Activated T-helper 17 cell treated with anti-CD3 and anti-CD28 coated beads, Interleukin-2, amount 50 U/mL, for 72 hours (primary cell): ENCODE results near the gene PMS1. TPM values are rescaled to one million over a fixed set of nuclear protein-coding genes. Genes with fewer than 3 reads are reported as not detected.
A peak's percentile ranks its signal among the peaks of the same experiment; 100 is the strongest.

ENCODE experiments used
- ATAC-seq: fragments of 150-1000 bp; cut with Tn5 transposase; replicated peaks from 2 replicates; pipeline ENCODE4 v1.10.0; 2021; ENCODE audit warnings: mild to moderate bottlenecking, moderate library complexity
- H3K27ac Mint-ChIP-seq: one replicate; pipeline ENCODE4 v1.8.0; 2022; ENCODE audit warnings: mixed read lengths
- H3K27me3 Mint-ChIP-seq: one replicate; pipeline ENCODE4 v1.8.0; 2022; ENCODE audit warnings: mixed read lengths
- H3K36me3 Mint-ChIP-seq: one replicate; pipeline ENCODE4 v1.8.0; 2022; ENCODE audit warnings: low read depth, mild to moderate bottlenecking, mixed read lengths
- H3K4me1 Mint-ChIP-seq: one replicate; pipeline ENCODE4 v1.8.0; 2022; ENCODE audit warnings: mixed read lengths
- H3K4me3 Mint-ChIP-seq: one replicate; pipeline ENCODE4 v1.8.0; 2022; ENCODE audit warnings: mild to moderate bottlenecking, mixed read lengths
- H3K9me3 Mint-ChIP-seq: one replicate; pipeline ENCODE4 v1.8.0; 2022; ENCODE audit warnings: mixed read lengths
- total RNA-seq, 2 donors: library from RNA; stranded (reverse); gene quantifications; one replicate each; pipeline ENCODE4 v1.2.3, GENCODE V29; 2022

Gene PMS1
- total RNA-seq, 2 donors from 2014 or later, result 43.7 to 47.2 TPM

DNA sequence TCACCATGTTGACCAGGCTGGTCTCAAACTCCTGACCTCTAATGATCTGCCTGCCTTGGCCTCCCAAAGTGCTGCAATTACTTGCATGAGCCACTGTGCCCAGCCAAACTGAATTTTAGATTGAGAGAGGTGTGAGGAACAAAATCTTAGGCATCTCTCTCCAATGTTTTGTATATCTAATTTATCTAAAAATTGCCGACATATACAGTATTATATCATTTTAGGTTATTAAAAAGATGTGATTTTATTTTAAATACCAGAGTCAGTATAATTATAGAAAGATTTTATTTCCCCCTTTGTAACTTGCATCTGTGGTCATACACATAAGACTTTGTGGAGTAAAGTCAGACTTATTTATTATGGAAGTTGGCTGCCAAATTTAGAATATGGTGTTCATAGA, 10.1 kb downstream of the PMS1 start:
- no peaks in the 10 kb centered on the region for H3K9me3 Mint-ChIP-seq
- H3K27ac Mint-ChIP-seq, result no peak overlapping the region
- H3K36me3 Mint-ChIP-seq, result peaks cover 97% of the 10 kb centered on the region
- H3K4me1 Mint-ChIP-seq, result no peaks in the 10 kb centered on the region
- no peak overlapping the region for H3K4me3 Mint-ChIP-seq
- H3K27me3 Mint-ChIP-seq, result no peaks in the 10 kb centered on the region
- no peak for ATAC-seq

DNA sequence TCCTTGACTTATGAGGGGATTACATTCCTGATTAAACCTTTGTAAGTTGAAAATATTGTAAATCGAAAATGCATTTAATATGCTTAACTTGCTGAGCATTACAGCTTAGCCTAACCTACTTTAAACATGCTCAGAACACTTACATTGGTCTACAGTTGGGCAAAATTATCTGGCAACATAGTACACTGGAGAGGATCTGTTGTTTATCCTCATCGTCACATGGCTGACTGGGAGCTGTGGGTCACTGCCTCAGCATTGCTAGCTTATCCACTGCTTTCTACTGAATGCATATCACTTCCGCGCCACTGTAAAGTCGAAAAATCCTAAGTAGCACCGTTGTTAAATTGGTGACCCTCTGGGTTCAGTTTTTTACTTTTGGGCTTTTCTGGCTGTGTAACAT, 13.7 kb downstream of the PMS1 start:
- Mint-ChIP-seq H3K4me3 (no peak overlapping the region), H3K9me3 (no peaks in the 10 kb centered on the region), H3K36me3 (peaks cover 85% of the 10 kb centered on the region), H3K4me1 (peaks cover 4% of the 10 kb centered on the region), H3K27me3 (no peaks in the 10 kb centered on the region), H3K27ac (no peak overlapping the region)
- ATAC-seq, result no peak

DNA sequence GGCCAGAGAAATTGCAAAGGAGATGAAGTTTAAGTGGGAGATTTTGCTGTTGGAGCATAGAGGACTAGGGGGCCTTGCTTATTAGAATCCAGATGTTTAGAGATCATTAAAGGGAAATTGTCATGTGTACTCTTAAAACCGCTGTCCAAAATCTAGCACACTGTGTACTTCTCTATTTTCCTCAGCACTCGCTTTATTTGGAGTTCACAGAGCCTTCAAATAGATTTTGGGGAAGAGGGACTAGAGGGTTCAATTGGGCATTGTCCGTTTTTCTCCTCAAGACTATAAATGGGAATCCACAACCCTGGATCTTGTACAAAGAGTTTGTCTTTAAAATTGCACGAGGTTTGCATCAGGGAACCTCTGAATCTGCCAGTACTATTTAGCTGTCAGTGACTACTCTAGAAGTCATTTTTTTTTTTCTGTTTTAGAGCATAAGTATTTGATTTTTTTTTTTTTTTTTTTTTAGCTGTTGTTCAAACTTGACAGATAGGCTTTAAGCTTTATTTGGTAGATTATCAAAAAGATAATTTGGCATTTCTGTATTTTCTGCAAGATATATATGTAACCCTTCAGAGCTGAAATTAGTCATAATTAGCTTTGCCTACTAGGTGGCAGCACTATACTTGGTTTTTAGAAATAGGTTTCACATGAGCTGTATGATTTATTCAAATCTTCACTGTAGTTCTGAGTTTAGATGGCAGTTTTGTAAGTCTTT, 14.2 kb downstream of the PMS1 start:
- H3K27me3 Mint-ChIP-seq, result no peaks in the 10 kb centered on the region
- ATAC-seq, result peak; percentile 46
- no peak overlapping the region for H3K27ac Mint-ChIP-seq

DNA sequence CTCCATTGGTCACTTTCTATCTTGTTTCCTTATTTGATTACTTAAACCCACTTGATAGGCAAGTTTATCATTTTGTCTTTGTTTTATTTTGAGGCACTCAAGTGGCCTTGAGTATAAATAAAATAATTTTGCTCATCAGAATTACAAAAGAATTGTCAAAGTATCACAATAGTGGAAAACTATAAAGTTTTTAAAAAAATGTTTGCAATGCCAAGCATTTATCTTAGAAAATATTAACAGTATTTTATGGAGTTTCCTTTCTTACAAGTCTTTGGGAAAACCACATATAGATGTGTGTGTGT, 14.7 kb downstream of the PMS1 start:
- H3K27ac Mint-ChIP-seq, result no peak overlapping the region
- no peaks in the 10 kb centered on the region for H3K27me3 Mint-ChIP-seq
- H3K4me3 Mint-ChIP-seq, result no peak overlapping the region
- peaks cover 4% of the 10 kb centered on the region for H3K4me1 Mint-ChIP-seq
- no peaks in the 10 kb centered on the region for H3K9me3 Mint-ChIP-seq
- no peak for ATAC-seq
- peaks cover 81% of the 10 kb centered on the region for H3K36me3 Mint-ChIP-seq

More for the DNA sequence above, 14.2 kb downstream of the PMS1 start:
- Mint-ChIP-seq H3K9me3 (no peaks in the 10 kb centered on the region), H3K36me3 (peaks cover 81% of the 10 kb centered on the region), H3K4me3 (no peak overlapping the region), H3K4me1 (peaks cover 4% of the 10 kb centered on the region)

DNA sequence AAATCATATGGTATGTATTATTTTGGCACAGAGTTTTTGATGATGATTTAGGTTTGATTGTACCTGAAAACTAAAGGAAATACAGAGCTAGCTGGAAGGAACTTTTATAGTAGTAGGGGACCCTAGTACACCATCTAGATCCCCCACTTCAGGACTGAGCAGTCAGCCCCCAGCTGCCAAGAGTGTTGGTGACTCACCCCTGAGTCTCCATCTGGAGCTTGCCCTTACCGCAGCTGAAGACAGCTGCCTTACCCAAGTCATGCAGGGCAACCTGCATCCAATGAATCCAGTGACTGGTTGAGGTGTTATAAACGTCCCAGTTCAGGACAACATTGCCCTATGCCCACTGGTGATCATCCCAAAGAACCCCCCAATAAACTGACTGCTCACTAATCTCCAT, 15.3 kb downstream of the PMS1 start:
- no peak overlapping the region for H3K4me3 Mint-ChIP-seq
- ATAC-seq, result no peak
- peaks cover 4% of the 10 kb centered on the region for H3K4me1 Mint-ChIP-seq
- H3K27ac Mint-ChIP-seq, result no peak overlapping the region
- H3K9me3 Mint-ChIP-seq, result no peaks in the 10 kb centered on the region
- H3K27me3 Mint-ChIP-seq, result no peaks in the 10 kb centered on the region
- H3K36me3 Mint-ChIP-seq, result peaks cover 81% of the 10 kb centered on the region

DNA sequence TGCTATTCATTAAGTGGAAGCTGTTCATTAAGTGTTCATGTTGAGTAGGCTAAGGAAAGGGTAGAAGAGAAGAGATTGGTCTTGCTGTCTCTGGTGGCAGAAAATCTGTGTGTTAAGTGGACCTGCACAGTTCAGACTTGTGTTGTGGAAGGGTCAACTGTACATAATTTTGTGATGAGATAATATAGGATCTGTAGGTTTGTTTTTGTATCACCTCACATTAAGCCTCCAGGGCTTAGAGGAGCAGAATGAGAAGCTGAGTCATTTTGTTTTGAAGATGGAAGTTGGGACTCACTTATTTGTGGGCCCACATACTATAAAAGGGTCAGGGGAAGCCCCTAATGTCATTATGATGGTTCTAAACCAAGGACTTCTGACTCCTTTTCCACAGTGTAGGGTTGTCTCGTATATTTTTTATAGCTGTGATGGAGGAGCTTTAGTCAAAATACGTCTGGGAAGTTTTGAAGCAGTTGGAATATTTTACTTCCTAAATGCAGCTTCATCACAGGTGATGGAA, 18.2 kb downstream of the PMS1 start:
- H3K4me1 Mint-ChIP-seq, result peaks cover 4% of the 10 kb centered on the region
- H3K9me3 Mint-ChIP-seq, result no peaks in the 10 kb centered on the region
- H3K27me3 Mint-ChIP-seq, result no peaks in the 10 kb centered on the region
- no peak overlapping the region for H3K27ac Mint-ChIP-seq
- peak; percentile 46 for ATAC-seq
- no peak overlapping the region for H3K4me3 Mint-ChIP-seq
- H3K36me3 Mint-ChIP-seq, result peaks cover 73% of the 10 kb centered on the region

DNA sequence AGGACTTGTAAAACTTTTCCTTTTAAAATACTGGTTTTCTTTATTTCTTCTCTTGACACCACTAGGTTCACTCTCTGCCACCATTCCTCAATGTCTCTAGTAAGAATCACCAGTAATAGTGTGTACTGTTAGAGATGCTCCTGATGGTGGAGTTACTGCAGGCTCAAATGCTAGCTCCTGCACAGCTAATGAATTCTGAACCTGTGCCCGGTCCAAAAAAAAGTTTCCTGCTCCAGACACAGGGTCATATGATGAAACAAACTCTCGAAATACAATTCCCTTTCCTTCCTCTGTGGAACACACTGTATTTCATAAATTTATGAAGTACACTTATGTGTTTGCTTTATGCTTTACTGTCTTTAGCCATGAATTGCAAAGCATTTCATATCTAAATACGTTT, 19.2 kb downstream of the PMS1 start:
- H3K4me1 Mint-ChIP-seq, result peaks cover 4% of the 10 kb centered on the region
- H3K36me3 Mint-ChIP-seq, result peaks cover 67% of the 10 kb centered on the region
- H3K9me3 Mint-ChIP-seq, result no peaks in the 10 kb centered on the region
- H3K4me3 Mint-ChIP-seq, result no peak overlapping the region
- no peaks in the 10 kb centered on the region for H3K27me3 Mint-ChIP-seq
- no peak overlapping the region for H3K27ac Mint-ChIP-seq
- ATAC-seq, result no peak

DNA sequence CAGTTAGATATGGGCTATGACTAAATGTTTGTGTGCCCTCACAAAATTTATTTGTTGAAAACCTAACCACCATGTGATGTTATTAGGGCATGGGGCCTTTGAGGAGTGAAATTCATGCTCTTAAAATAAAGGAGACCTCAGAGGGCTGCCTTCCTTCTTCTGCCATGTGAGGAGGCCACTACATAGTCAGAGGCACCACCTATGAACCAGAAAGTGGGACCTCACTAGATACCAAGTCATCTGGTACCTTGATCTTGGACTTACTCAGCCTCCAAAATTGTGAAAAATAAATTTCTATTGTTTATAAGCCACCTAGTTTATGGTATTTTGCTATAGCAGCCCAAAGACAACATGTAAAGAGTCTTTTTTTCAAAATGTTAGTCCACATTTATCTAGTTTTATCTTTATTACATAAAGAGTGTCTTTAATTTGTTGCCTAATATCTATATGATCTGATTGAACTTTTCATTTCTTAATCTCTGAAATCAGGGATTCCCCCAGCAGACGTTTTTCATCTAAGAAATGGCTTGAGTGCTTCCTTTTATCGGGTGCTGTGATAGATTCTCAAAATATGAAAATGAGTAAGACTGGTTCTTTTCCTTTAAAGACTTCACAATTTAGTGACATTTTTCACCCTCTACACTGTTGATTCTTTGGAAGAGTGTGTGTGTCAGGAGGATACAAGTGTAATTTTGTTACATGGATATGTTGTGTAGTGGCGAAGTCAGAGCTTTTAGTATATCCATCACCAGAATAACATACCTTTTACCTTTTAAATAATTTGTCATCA, 34.2 kb downstream of the PMS1 start:
- Mint-ChIP-seq H3K27me3 (no peaks in the 10 kb centered on the region), H3K36me3 (peaks cover 52% of the 10 kb centered on the region), H3K9me3 (no peaks in the 10 kb centered on the region), H3K4me1 (peaks cover 12% of the 10 kb centered on the region), H3K27ac (peak overlapping the region; percentile 96), H3K4me3 (peak overlapping the region; percentile 57)
- ATAC-seq, result peak; percentile 69

DNA sequence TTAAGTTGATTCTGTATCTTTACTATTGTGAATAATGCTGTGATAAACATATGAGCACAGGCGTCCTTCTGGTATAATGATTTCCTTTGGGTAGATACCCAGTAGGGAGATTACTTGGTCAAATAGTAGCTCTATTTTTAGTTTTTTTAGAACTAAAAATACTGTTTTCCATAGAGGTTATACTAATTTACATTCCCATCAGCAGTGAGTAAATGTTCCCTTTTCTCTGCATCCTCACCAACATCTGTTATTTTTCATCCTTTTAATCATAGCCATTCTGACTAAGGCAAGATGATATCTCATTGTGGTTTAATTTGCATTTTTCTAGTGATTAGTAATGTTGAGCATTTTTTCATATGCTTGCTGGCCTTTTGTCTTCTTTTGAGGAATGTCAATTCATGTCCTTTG, 35.1 kb downstream of the PMS1 start:
- Mint-ChIP-seq H3K27me3 (no peaks in the 10 kb centered on the region), H3K4me1 (peaks cover 12% of the 10 kb centered on the region), H3K27ac (peak overlapping the region; percentile 96), H3K36me3 (peaks cover 44% of the 10 kb centered on the region), H3K4me3 (peak overlapping the region; percentile 57), H3K9me3 (no peaks in the 10 kb centered on the region)
- peak; percentile 81 for ATAC-seq

DNA sequence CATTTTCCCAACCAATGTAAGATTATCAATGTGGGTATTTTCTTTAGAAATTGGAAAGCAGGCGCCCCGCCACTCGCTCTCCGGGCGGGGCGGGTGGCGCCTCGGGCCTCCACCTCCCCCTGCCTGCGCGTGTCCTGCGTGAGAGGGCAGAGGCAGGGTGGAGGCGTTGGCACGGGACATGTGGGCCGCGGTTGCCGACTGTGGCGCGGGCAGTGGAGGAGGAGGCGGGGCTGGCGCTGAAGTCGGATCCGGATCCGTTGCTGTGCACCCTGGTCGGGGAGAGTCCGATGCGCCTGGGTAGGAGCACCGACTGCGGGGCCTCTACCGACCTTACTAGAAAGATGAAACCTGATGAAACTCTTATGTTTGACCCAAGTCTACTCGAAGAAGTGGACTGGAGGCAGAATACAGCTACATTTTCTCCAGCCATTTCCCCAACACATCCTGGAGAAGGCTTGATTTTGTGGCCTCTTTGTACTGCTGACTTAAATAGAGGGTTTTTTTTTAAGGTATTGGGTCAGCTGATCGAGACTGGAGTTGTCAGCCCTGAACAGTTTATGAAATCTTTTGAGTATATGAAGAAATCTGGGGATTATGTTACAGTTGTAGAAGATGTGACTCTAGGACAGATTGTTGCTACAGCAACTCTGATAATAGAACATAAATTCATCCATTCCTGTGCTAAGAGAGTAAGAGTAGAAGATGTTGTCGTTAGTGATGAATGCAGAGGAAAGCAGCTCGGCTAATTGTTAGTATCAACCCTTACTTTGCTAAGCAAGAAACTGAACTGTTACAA, 37.9 kb downstream of the PMS1 start:
- H3K27ac Mint-ChIP-seq, result no peak overlapping the region
- no peak overlapping the region for H3K4me3 Mint-ChIP-seq
- ATAC-seq, result no peak
- H3K36me3 Mint-ChIP-seq, result peaks cover 51% of the 10 kb centered on the region
- H3K9me3 Mint-ChIP-seq, result no peaks in the 10 kb centered on the region
- no peaks in the 10 kb centered on the region for H3K27me3 Mint-ChIP-seq
- peaks cover 16% of the 10 kb centered on the region for H3K4me1 Mint-ChIP-seq

DNA sequence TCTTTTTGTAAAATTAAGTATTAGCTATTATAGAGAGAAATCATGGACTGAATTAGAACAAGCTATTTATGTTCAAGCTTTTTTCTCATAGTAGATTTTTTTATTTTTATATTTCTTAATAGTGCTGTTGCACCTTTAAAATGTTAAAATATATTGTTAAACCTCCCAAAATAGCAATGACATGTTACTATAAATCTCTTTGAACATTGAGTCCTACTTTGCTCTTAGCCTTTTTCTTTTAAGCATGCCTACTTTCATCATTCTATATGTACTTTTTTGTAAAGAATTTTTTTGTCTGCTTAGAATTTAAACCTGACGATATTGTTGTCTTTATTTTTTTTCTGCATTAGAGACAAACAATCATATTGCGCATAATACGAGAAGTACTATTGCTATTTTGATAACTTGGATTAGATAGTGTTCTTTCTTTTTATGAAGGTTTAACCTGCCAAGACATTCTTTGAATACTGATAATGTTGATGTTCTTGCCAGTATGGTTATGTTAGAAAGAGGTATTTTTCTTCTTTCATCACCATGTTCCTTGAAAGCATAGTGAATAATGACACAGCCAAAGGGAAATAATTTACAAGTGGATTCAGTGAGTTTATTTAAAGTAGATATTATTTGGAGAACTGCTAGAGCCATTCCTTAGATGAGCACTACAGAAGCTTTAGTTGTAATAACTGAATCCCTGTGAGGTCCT, 40.6 kb downstream of the PMS1 start:
- Mint-ChIP-seq H3K9me3 (no peaks in the 10 kb centered on the region), H3K4me3 (no peak overlapping the region), H3K27me3 (no peaks in the 10 kb centered on the region), H3K4me1 (peaks cover 18% of the 10 kb centered on the region), H3K36me3 (peaks cover 55% of the 10 kb centered on the region), H3K27ac (no peak overlapping the region)
- ATAC-seq, result no peak

DNA sequence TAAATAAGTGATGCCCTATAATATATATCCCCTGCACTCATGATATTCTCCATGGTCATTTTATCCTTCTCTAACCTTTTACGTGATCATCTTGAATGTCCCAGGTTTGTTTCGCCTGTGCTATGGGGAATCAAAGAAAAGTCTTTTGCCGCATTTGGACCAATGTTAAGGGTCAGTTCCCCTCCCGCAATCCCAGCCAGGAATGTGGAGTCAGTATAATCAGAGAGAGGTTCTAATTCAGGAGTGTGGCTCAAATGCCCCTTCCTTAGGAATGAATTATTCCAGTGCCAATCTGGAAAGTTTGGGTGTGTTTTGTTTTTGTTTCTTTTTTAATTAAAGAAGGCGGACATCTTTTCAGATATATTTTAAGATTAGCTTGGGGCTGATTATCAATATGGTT, 41.8 kb downstream of the PMS1 start:
- no peaks in the 10 kb centered on the region for H3K9me3 Mint-ChIP-seq
- H3K4me1 Mint-ChIP-seq, result peaks cover 22% of the 10 kb centered on the region
- no peak overlapping the region for H3K27ac Mint-ChIP-seq
- no peak overlapping the region for H3K4me3 Mint-ChIP-seq
- no peaks in the 10 kb centered on the region for H3K27me3 Mint-ChIP-seq
- peaks cover 50% of the 10 kb centered on the region for H3K36me3 Mint-ChIP-seq
- ATAC-seq, result no peak

DNA sequence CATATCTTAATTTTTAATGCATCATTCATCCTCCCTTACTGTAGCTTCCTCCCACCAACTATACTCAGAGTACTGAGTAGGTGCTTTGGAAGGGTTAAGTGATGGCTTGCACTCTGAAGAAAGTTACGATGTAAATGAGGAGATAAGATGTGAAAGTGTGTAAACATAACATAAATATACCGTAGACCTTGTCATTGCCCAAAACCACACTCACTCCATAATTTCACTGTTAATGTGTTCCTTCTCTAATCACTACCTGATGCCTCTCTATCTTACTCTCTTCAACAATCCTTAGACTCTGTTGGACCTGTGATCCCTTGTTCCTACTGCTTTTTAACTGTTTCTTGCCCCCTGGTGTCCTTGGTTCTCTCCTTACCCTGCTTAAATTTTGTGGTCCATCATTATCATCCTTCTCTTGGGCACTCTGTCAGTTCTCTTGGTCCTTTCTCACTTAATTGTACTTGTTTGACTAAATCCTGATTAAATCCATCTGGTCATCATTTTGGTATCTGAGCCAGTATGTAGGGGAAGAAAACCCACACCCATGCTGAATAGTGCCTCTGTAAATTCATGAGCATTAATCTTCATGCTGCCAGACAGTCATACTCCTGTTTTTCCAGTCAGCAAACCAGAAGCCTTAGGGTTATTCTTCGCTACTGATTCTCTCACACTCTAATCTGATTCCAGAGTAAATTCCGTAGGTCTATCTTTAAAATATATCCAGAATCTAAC, 45.0 kb downstream of the PMS1 start:
- no peaks in the 10 kb centered on the region for H3K27me3 Mint-ChIP-seq
- ATAC-seq, result no peak
- H3K4me3 Mint-ChIP-seq, result no peak overlapping the region
- peaks cover 22% of the 10 kb centered on the region for H3K4me1 Mint-ChIP-seq
- H3K36me3 Mint-ChIP-seq, result peaks cover 36% of the 10 kb centered on the region
- no peaks in the 10 kb centered on the region for H3K9me3 Mint-ChIP-seq
- H3K27ac Mint-ChIP-seq, result peak overlapping the region; percentile 13
